HG02610 (cell line): Measurements from ENCODE around the gene UBE2Q2.
"Not testable (repeated sequence)": the region's sequence is repeated elsewhere in the genome, so short reads cannot be mapped to it uniquely, and the experiment has no call there.

Source experiments
- ATAC-seq: cut with Tn5 transposase; IDR thresholded peaks from one replicate; pipeline ENCODE4 v1.9.1; 2021; ENCODE audit warnings: mild to moderate bottlenecking, moderate library complexity; ENCODE audit not compliant: unreplicated experiment

The UBE2Q2 gene

GRCh38 chr15:75842722-75843677, at the start of gene UBE2Q2:
UBE2Q2 (plus strand) TSS chr15:75843447; CDS start chr15:75843667, 220 bp downstream.
- peak; percentile 46 for ATAC-seq

GRCh38 chr15:75796321-75796720, 46.9 kb upstream of the UBE2Q2 start:
- ATAC-seq: no peak

- not testable (repeated sequence) for ATAC-seq
Observed at GRCh38 chr15:75797146-75797545, 46.1 kb upstream of the UBE2Q2 start.

GRCh38 chr15:75799190-75799589, 44.1 kb upstream of the UBE2Q2 start:
- no peak for ATAC-seq

GRCh38 chr15:75800409-75800808, 42.8 kb upstream of the UBE2Q2 start:
- ATAC-seq: not testable (repeated sequence)

- ATAC-seq: peak; percentile 70
Observed at GRCh38 chr15:75801859-75802593, 41.2 kb upstream of the UBE2Q2 start.

GRCh38 chr15:75807486-75807885, 35.8 kb upstream of the UBE2Q2 start:
- not testable (repeated sequence) for ATAC-seq

- ATAC-seq: not testable (repeated sequence)
Observed at GRCh38 chr15:75808009-75808408, 35.2 kb upstream of the UBE2Q2 start.

GRCh38 chr15:75808563-75808962, 34.7 kb upstream of the UBE2Q2 start:
- ATAC-seq: no peak

GRCh38 chr15:75809986-75810750, 33.1 kb upstream of the UBE2Q2 start:
- ATAC-seq: no peak

GRCh38 chr15:75810874-75811498, 32.3 kb upstream of the UBE2Q2 start:
- ATAC-seq: no peak

GRCh38 chr15:75811626-75812025, 31.6 kb upstream of the UBE2Q2 start:
- ATAC-seq: no peak

- ATAC-seq: no peak
Observed at GRCh38 chr15:75814794-75815193, 28.5 kb upstream of the UBE2Q2 start.

GRCh38 chr15:75815811-75816719, 27.2 kb upstream of the UBE2Q2 start:
- ATAC-seq: no peak

- ATAC-seq: no peak
Observed at GRCh38 chr15:75817138-75817935, 25.9 kb upstream of the UBE2Q2 start.

GRCh38 chr15:75820206-75820605, 23.0 kb upstream of the UBE2Q2 start:
- no peak for ATAC-seq

GRCh38 chr15:75821786-75822345, 21.4 kb upstream of the UBE2Q2 start:
- no peak for ATAC-seq

GRCh38 chr15:75822685-75823278, 20.5 kb upstream of the UBE2Q2 start:
- no peak for ATAC-seq
